ENCODE results near the gene ARHGAP42. TPM values are rescaled to one million over a fixed set of nuclear protein-coding genes. Genes with fewer than 3 reads are reported as not detected.

ARHGAP42 gene
- total RNA-seq, 3 donors from 2014 or later = 14.6 to 26.7 (median 26.2) TPM

- Histone ChIP-seq H3K27ac (no peak overlapping the region), H3K4me1 (no peaks in the 10 kb centered on the region), H3K4me3 (no peak overlapping the region), H3K27me3 (no peaks in the 10 kb centered on the region), H3K9me3 (no peaks in the 10 kb centered on the region), H3K36me3 (no peaks in the 10 kb centered on the region)
- intact Hi-C loops (cut with DNase I; ENCODE audit: low total_unique reads) = no loop called here
- DNase-seq (ENCODE audit: low spot score in 2 of 2) = no peak
- TF ChIP-seq CTCF (IDR thresholded peaks at IDR 0.05) = no peak
- no peak for TF ChIP-seq POLR2A (IDR thresholded peaks at IDR 0.05)
- TF ChIP-seq POLR2AphosphoS5 (IDR thresholded peaks at IDR 0.05) = no peak
Measured at GRCh38 chr11:100774132-100774531, 87.0 kb downstream of the ARHGAP42 start.

GRCh38 chr11:100774859-100775258 lies 87.8 kb downstream of the ARHGAP42 start:
- no peaks in the 10 kb centered on the region for H3K4me1 ChIP-seq
- intact Hi-C loops (cut with DNase I; ENCODE audit: low total_unique reads) = no loop called here
- no peaks in the 10 kb centered on the region for H3K9me3 ChIP-seq
- H3K4me3 ChIP-seq = no peak overlapping the region
- no peak for TF ChIP-seq POLR2AphosphoS5 (IDR thresholded peaks at IDR 0.05)
- TF ChIP-seq POLR2A (IDR thresholded peaks at IDR 0.05) = no peak
- no peak for TF ChIP-seq CTCF (IDR thresholded peaks at IDR 0.05)
- H3K27ac ChIP-seq = no peak overlapping the region
- no peaks in the 10 kb centered on the region for H3K36me3 ChIP-seq
- no peaks in the 10 kb centered on the region for H3K27me3 ChIP-seq
- DNase-seq (ENCODE audit: low spot score in 2 of 2) = no peak

DNA sequence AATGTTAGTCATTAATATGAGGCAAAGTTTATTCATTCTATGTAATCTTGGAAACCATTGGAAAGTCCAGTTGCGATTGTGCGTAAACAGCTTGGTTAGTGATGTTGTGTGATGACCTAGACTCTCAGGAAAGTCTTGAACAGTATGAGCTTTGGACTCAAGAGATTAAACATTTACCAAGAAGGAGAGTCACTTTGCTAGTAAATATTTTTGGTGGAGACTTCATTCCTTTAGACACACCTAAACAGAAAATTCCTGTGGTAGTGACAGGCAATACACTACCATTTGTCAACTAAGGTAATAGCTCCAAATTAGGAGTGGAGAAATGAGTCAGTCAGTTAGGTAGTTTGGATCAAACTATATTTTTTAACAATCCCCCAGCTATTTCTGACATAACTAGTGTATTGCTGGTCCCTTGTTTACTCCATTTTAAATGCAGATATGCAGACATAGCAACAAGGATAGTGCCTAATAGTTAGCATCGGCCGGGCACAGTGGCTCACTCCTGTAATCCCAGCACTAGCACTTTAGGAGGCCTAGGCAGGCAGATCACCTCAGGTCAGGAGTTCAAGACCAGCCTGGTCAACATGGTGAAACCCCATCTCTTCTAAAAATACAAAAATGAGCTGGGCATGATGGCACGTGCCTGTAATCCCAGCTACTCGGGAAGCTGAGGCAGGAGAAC lies 89.3 kb downstream of the ARHGAP42 start:
- H3K36me3 ChIP-seq = no peaks in the 10 kb centered on the region
- H3K4me1 ChIP-seq = no peaks in the 10 kb centered on the region
- H3K27ac ChIP-seq = no peak overlapping the region
- H3K4me3 ChIP-seq = no peak overlapping the region
- DNase-seq (ENCODE audit: low spot score in 2 of 2) = no peak
- TF ChIP-seq CTCF (IDR thresholded peaks at IDR 0.05) (no peak), POLR2A (IDR thresholded peaks at IDR 0.05) (no peak), POLR2AphosphoS5 (IDR thresholded peaks at IDR 0.05) (no peak)
- H3K27me3 ChIP-seq = no peaks in the 10 kb centered on the region
- no peaks in the 10 kb centered on the region for H3K9me3 ChIP-seq
- intact Hi-C loops (cut with DNase I; ENCODE audit: low total_unique reads) = no loop called here

GRCh38 chr11:100777103-100777502 lies 90.0 kb downstream of the ARHGAP42 start:
- Histone ChIP-seq H3K27me3 (no peaks in the 10 kb centered on the region), H3K4me1 (no peaks in the 10 kb centered on the region), H3K4me3 (no peak overlapping the region), H3K36me3 (no peaks in the 10 kb centered on the region), H3K27ac (no peak overlapping the region), H3K9me3 (no peaks in the 10 kb centered on the region)
- DNase-seq (ENCODE audit: low spot score in 2 of 2) = no peak
- TF ChIP-seq POLR2AphosphoS5 (IDR thresholded peaks at IDR 0.05) (no peak), POLR2A (IDR thresholded peaks at IDR 0.05) (no peak), CTCF (IDR thresholded peaks at IDR 0.05) (no peak)
- intact Hi-C loops (cut with DNase I; ENCODE audit: low total_unique reads) = no loop called here

DNA sequence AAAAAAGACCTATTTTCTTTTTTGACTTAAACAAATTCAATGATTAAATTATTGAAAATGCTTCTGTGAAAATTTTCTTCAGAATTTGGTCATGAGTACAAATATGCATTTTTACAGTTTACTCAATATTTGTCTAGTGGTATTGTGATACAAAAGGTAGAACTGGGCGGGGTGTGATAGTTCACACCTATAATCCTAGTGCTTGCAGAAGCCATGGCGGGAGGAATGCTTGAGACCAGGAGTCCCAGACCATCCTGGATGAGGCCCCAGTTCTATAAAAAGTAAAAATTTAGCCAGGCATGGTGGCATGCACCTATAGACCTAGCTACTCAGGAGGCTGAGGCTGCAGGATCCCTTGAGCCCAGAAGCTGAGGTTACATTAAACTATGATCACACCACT lies 90.6 kb downstream of the ARHGAP42 start:
- Histone ChIP-seq H3K36me3 (no peaks in the 10 kb centered on the region), H3K9me3 (no peaks in the 10 kb centered on the region), H3K27ac (no peak overlapping the region), H3K27me3 (no peaks in the 10 kb centered on the region), H3K4me1 (no peaks in the 10 kb centered on the region), H3K4me3 (no peak overlapping the region)
- no peak for DNase-seq (ENCODE audit: low spot score in 2 of 2)
- no peak for TF ChIP-seq CTCF (IDR thresholded peaks at IDR 0.05)
- TF ChIP-seq POLR2AphosphoS5 (IDR thresholded peaks at IDR 0.05) = no peak
- TF ChIP-seq POLR2A (IDR thresholded peaks at IDR 0.05) = no peak
- intact Hi-C loops (cut with DNase I; ENCODE audit: low total_unique reads) = no loop called here
